Heart left ventricle (tissue), 16 donors: ENCODE results near the gene ZNF101. TPM values are rescaled to one million over a fixed set of nuclear protein-coding genes. Genes with fewer than 3 reads are reported as not detected.

ENCODE experiments used
- ATAC-seq, 4 donors: fragments of 200-7000 bp; cut with Tn5 transposase; one replicate each; pipeline ENCODE4 v1.9.1; 2020 to 2022; ENCODE audit warnings: moderate library complexity in 4 of 4, mild to moderate bottlenecking in 3 of 4, moderate number of reproducible peaks in 1 of 4
- DNase-seq, 5 donors: peaks; one replicate each; pipeline ENCODE4 v3.0.0-alpha.2; 2020
- H3K27ac ChIP-seq, 12 donors: fragments of 200-600 bp; sonication (generic) in 4 of 12; one replicate each; pipeline versions ENCODE4 v1.5.0 to v1.8.0; 2016 to 2022; ENCODE audit warnings: mild to moderate bottlenecking in 2 of 12
- H3K27me3 ChIP-seq, 9 donors: fragments of 200-600 bp; sonication (generic) in 2 of 9; one replicate each; pipeline versions ENCODE4 v1.5.1 to v1.8.0; 2016 to 2022; ENCODE audit warnings: mild to moderate bottlenecking in 3 of 9
- H3K36me3 ChIP-seq, 9 donors: fragments of 200-600 bp; sonication (generic) in 2 of 9; one replicate each; pipeline versions ENCODE4 v1.5.0 to v1.8.0; 2018 to 2022; ENCODE audit warnings: mild to moderate bottlenecking in 2 of 9
- H3K4me1 ChIP-seq, 12 donors: fragments of 200-600 bp; sonication (generic) in 4 of 12; one replicate each; pipeline versions ENCODE4 v1.5.0 to v1.8.0; 2016 to 2022; ENCODE audit warnings: mild to moderate bottlenecking in 3 of 12
- H3K4me3 ChIP-seq, 12 donors: fragments of 200-600 bp; sonication (generic) in 4 of 12; one replicate each; pipeline versions ENCODE4 v1.5.0 to v1.8.0; 2017 to 2022; ENCODE audit warnings: mild to moderate bottlenecking in 9 of 12, moderate library complexity in 4 of 12
- H3K9me3 ChIP-seq, 12 donors: fragments of 200-600 bp; sonication (generic) in 4 of 12; one replicate each; pipeline versions ENCODE4 v1.5.0 to v1.8.0; 2016 to 2022; ENCODE audit warnings: mild to moderate bottlenecking in 1 of 12
- CTCF ChIP-seq, 12 donors: fragments of 200-600 bp; sonication (generic) in 4 of 12; IDR thresholded peaks; one replicate each; pipeline versions ENCODE4 v1.5.0 to v1.8.0; 2018 to 2022; ENCODE audit warnings: antibody characterized with exemption in 12 of 12, mild to moderate bottlenecking in 5 of 12
- POLR2A ChIP-seq, 2 donors: fragments of 450-650 bp; IDR thresholded peaks; one replicate each; pipeline ENCODE4 v1.6.1; 2017; ENCODE audit warnings: antibody characterized with exemption in 2 of 2, mild to moderate bottlenecking in 2 of 2, moderate library complexity in 2 of 2
- WGBS, 4 donors: extraction: QIAGEN DNeasy Blood & Tissue Kit in 2 of 4; methylation state at CpG; one replicate each; pipeline versions ENCODE4 v1.1.5 to v1.1.7; 2013 to 2018; 5-methylcytosine and 5-hydroxymethylcytosine counted together
- intact Hi-C, 10 donors: fragments of 100-400 bp; cut with DNase I; formaldehyde crosslinking; loops; one replicate each; pipeline versions ENCODE4 v1.11.1 to v1.14.2; 2022
- polyA plus RNA-seq, 2 donors: library from polyadenylated mRNA; stranded (reverse); fragments of 200-250 nt; gene quantifications; one replicate each; pipeline ENCODE4 v1.2.3, GENCODE V29; 2013
- total RNA-seq, 9 donors: library from RNA; depleted of rRNA in 2 of 9; stranded (reverse); fragments of >200 nt in 2 of 9; fragmentation: NEBNext Ultra II Directional in 3 of 9; extraction: Animal tissue kit (Norgen Biotek cat#: 25700) in 3 of 9; gene quantifications; one replicate each; pipeline versions ENCODE4 v1.1.0 to v1.2.4, GENCODE V29; 2016 to 2023
- donor health status: ischemic (EF 13 %, LVEDD 7.1; RV severe dilation, severe dysfunction).
- donor health status: healthy with polysubstance abuse.
- donor health status: DM: no; HTN: yes; CAD: no.
- donor health status: DM: no; HTN: no; CAD: no.
- donor health status: ischemic (EF 25% LVEDD 6.9; RV normal size, moderate dysfunction).
- donor health status: ischemic (EF 25% LVEDD 5.7; RV mildly dilated, moderate dysfunction).
- donor health status: healthy.
- donor health status: DM: yes; HTN: yes; CAD: no.
- donor health status: ischemic (EF 35%, LVEDD 5.7; RV mildly dilated, moderate dysfunction).
- donor health status: nonischemic (EF 11% LVEDD 7.7; RV severe dilation, severe dysfunction).
- donor health status: DM: yes; HTN: yes; CAD: no.
- donor health status: PGD.
- donor health status: ischemic (EF 29% LVEDD 5.4; RV normal size, mild dysfunction).
- donor health status: nonischemic (EF 23%, LVEDD 6.1; RV moderate dilation, normal function).

ZNF101 gene
- total and polyA plus RNA-seq, 11 donors, result 1.5 to 6.8 (median 3.4) TPM

GRCh38 chr19:19661141-19661674 lies 7.4 kb upstream of the ZNF101 start:
- Histone ChIP-seq H3K9me3 (no peaks in the 10 kb centered on the region), H3K4me1 (peaks cover 0 to 27% (median 18%) of the 10 kb centered on the region in 12 donors), H3K36me3 (peaks cover 2 to 44% (median 36%) of the 10 kb centered on the region in 9 donors), H3K27ac (peak overlapping the region in 1 of 12 donors; percentile 93), H3K4me3 (peak overlapping the region in 1 of 12 donors; percentile 99), H3K27me3 (no peaks in the 10 kb centered on the region)
- intact Hi-C loops, result loop anchor here in 4 of 10 donors (5.0 to 10.0 kb wide), 4 partner anchors 114 to 376 kb away; partner anchors contain the start of gene ZNF682 (in 1 of the 4)
- ATAC-seq (no peak), DNase-seq (no peak)
- WGBS, 4 donors, result 79 to 86% (median 85%) methylated on average over 10 of the region's 10 CpGs
- TF ChIP-seq CTCF (IDR thresholded peaks at IDR 0.05) (no peak), POLR2A (IDR thresholded peaks at IDR 0.05) (no peak)

GRCh38 chr19:19661675-19662251 lies 6.9 kb upstream of the ZNF101 start:
- Histone ChIP-seq H3K36me3 (peaks cover under 1 to 38% (median 30%) of the 10 kb centered on the region in 9 donors), H3K27ac (peak overlapping the region in 1 of 12 donors; percentile 93), H3K4me3 (peak overlapping the region in 4 of 12 donors; percentile 96 to 100 (median 98)), H3K4me1 (peaks cover 0 to 27% (median 18%) of the 10 kb centered on the region in 12 donors), H3K9me3 (no peaks in the 10 kb centered on the region), H3K27me3 (no peaks in the 10 kb centered on the region)
- DNase-seq (no peak), ATAC-seq (no peak)
- no peak for TF ChIP-seq CTCF (IDR thresholded peaks at IDR 0.05)
- no peak for TF ChIP-seq POLR2A (IDR thresholded peaks at IDR 0.05)
- intact Hi-C loops, result loop anchor here in 4 of 10 donors (5.0 to 10.0 kb wide), 4 partner anchors 113 to 376 kb away; partner anchors contain the start of gene ZNF682 (in 1 of the 4)
- WGBS, 4 donors, result 73 to 82% (median 78%) methylated on average over 18 of the region's 18 CpGs

- intact Hi-C loops, result loop anchor here in 4 of 10 donors (5.0 to 10.0 kb wide), 4 partner anchors 112 to 375 kb away; partner anchors contain the start of gene ZNF682 (in 1 of the 4)
- ATAC-seq (no peak), DNase-seq (no peak)
- 77 to 86% (median 80%) methylated on average over 8 of the region's 8 CpGs for WGBS, 4 donors
- no peak for TF ChIP-seq POLR2A (IDR thresholded peaks at IDR 0.05)
- no peak for TF ChIP-seq CTCF (IDR thresholded peaks at IDR 0.05)
- H3K36me3 ChIP-seq, result peaks cover 0 to 32% (median 24%) of the 10 kb centered on the region in 9 donors
- H3K9me3 ChIP-seq, result no peaks in the 10 kb centered on the region
- peaks cover 0 to 28% (median 18%) of the 10 kb centered on the region in 12 donors for H3K4me1 ChIP-seq
- H3K27me3 ChIP-seq, result no peaks in the 10 kb centered on the region
- peak overlapping the region in 2 of 12 donors; percentile 93 to 95 for H3K27ac ChIP-seq
- peak overlapping the region in 9 of 12 donors; percentile 78 to 100 (median 96) for H3K4me3 ChIP-seq
Measured at GRCh38 chr19:19662344-19662743, 6.3 kb upstream of the ZNF101 start.

GRCh38 chr19:19662871-19663255 lies 5.8 kb upstream of the ZNF101 start:
- no peak for ATAC-seq
- TF ChIP-seq POLR2A (IDR thresholded peaks at IDR 0.05) (no peak), CTCF (IDR thresholded peaks at IDR 0.05) (no peak)
- peak overlapping the region in 11 of 12 donors; percentile 89 to 99 (median 95) for H3K27ac ChIP-seq
- no peaks in the 10 kb centered on the region for H3K27me3 ChIP-seq
- peaks cover 0 to 27% (median 20%) of the 10 kb centered on the region in 9 donors for H3K36me3 ChIP-seq
- intact Hi-C loops, result loop anchor here in 4 of 10 donors (1.0 to 10.0 kb wide), 5 partner anchors 112 to 374 kb away; partner anchors contain the start of genes ZNF506 (in 1 of the 4) and ZNF682 (in 1 of the 4)
- peaks cover 0 to 33% (median 18%) of the 10 kb centered on the region in 12 donors for H3K4me1 ChIP-seq
- no peak for DNase-seq
- no peaks in the 10 kb centered on the region for H3K9me3 ChIP-seq
- H3K4me3 ChIP-seq, result peak overlapping the region; percentile 78 to 100 (median 96)
- WGBS, 4 donors, result 9 to 17% (median 13%) methylated on average over 17 of the region's 17 CpGs
